ENCODE data around the gene AR. TPM values are rescaled to one million over a fixed set of nuclear protein-coding genes. Genes with fewer than 3 reads are reported as not detected.

AR gene
- 0.25 and 0.89 TPM in 2 replicates for total RNA-seq

GRCh38 chrX:67543818-67544217 lies at the start of gene AR:
TSS of gene AR (plus strand) at chrX:67544021. CDS start at chrX:67545147, 1,126 bp downstream.
- peaks cover 30% of the 10 kb centered on the region for H3K27me3 ChIP-seq (ENCODE audit: control insufficient read depth, insufficient read depth, low read length)
- TF ChIP-seq CTCF (IDR thresholded peaks at IDR 0.05; ENCODE audit: insufficient read depth, low read length, poor library complexity, severe bottlenecking) = no peak
- peak within 1 kb of the TSS; percentile 15 for H3K4me3 ChIP-seq (ENCODE audit: low read depth, low read length)
- no peaks in the 10 kb centered on the region for H3K36me3 ChIP-seq (ENCODE audit: control insufficient read depth, insufficient read depth, low read length)
- DNase-seq (ENCODE audit: low read depth) = no peak

GRCh38 chrX:67500617-67501016 lies 43.2 kb upstream of the AR start:
- no peaks in the 10 kb centered on the region for H3K36me3 ChIP-seq (ENCODE audit: control insufficient read depth, insufficient read depth, low read length)
- no peak for DNase-seq (ENCODE audit: low read depth)

GRCh38 chrX:67503004-67503403 lies 40.8 kb upstream of the AR start:
- Histone ChIP-seq H3K4me3 (ENCODE audit: low read depth, low read length) (no peak overlapping the region), H3K36me3 (ENCODE audit: control insufficient read depth, insufficient read depth, low read length) (no peaks in the 10 kb centered on the region), H3K27me3 (ENCODE audit: control insufficient read depth, insufficient read depth, low read length) (no peaks in the 10 kb centered on the region)
- TF ChIP-seq CTCF (IDR thresholded peaks at IDR 0.05; ENCODE audit: insufficient read depth, low read length, poor library complexity, severe bottlenecking) = no peak
- DNase-seq (ENCODE audit: low read depth) = no peak

More at GRCh38 chrX:67500617-67501016, 43.2 kb upstream of the AR start:
- no peak for TF ChIP-seq CTCF (IDR thresholded peaks at IDR 0.05; ENCODE audit: insufficient read depth, low read length, poor library complexity, severe bottlenecking)
- no peaks in the 10 kb centered on the region for H3K27me3 ChIP-seq (ENCODE audit: control insufficient read depth, insufficient read depth, low read length)
- H3K4me3 ChIP-seq (ENCODE audit: low read depth, low read length) = no peak overlapping the region

- no peak for DNase-seq (ENCODE audit: low read depth)
- H3K36me3 ChIP-seq (ENCODE audit: control insufficient read depth, insufficient read depth, low read length) = no peaks in the 10 kb centered on the region
- H3K4me3 ChIP-seq (ENCODE audit: low read depth, low read length) = no peak overlapping the region
- no peak for TF ChIP-seq CTCF (IDR thresholded peaks at IDR 0.05; ENCODE audit: insufficient read depth, low read length, poor library complexity, severe bottlenecking)
- H3K27me3 ChIP-seq (ENCODE audit: control insufficient read depth, insufficient read depth, low read length) = no peaks in the 10 kb centered on the region
Observed at GRCh38 chrX:67503453-67503852, 40.4 kb upstream of the AR start.

- Histone ChIP-seq H3K36me3 (ENCODE audit: control insufficient read depth, insufficient read depth, low read length) (no peaks in the 10 kb centered on the region), H3K4me3 (ENCODE audit: low read depth, low read length) (no peak overlapping the region), H3K27me3 (ENCODE audit: control insufficient read depth, insufficient read depth, low read length) (no peaks in the 10 kb centered on the region)
- no peak for TF ChIP-seq CTCF (IDR thresholded peaks at IDR 0.05; ENCODE audit: insufficient read depth, low read length, poor library complexity, severe bottlenecking)
- no peak for DNase-seq (ENCODE audit: low read depth)
Observed at GRCh38 chrX:67520671-67521070, 23.1 kb upstream of the AR start.

- Histone ChIP-seq H3K27me3 (ENCODE audit: control insufficient read depth, insufficient read depth, low read length) (no peaks in the 10 kb centered on the region), H3K4me3 (ENCODE audit: low read depth, low read length) (no peak overlapping the region), H3K36me3 (ENCODE audit: control insufficient read depth, insufficient read depth, low read length) (no peaks in the 10 kb centered on the region)
- no peak for DNase-seq (ENCODE audit: low read depth)
- TF ChIP-seq CTCF (IDR thresholded peaks at IDR 0.05; ENCODE audit: insufficient read depth, low read length, poor library complexity, severe bottlenecking) = no peak
Observed at GRCh38 chrX:67523002-67523681, 20.7 kb upstream of the AR start.
